Mesenchymal stem cell (in vitro differentiated cells and primary cell): Measurements from ENCODE around the gene KDM7A.
A peak's percentile ranks its signal among the peaks of the same experiment; 100 is the strongest.

Experiments used
- DNase-seq: peaks from one replicate; pipeline ENCODE4 v3.0.0-alpha.2; 2013
- H2AFZ ChIP-seq: one replicate; pipeline ENCODE4 v1.6.1; 2013; ENCODE audit warnings: low read depth, mild to moderate bottlenecking, control low read depth, inconsistent platforms, low read length, moderate library complexity
- H2AK5ac ChIP-seq: 2 replicates; pipeline ENCODE4 v1.6.1; 2013; ENCODE audit warnings: low read length, moderate library complexity, mild to moderate bottlenecking, inconsistent platforms; ENCODE audit not compliant: severe bottlenecking
- H2BK120ac ChIP-seq: one replicate; pipeline ENCODE4 v1.6.1; 2013; ENCODE audit warnings: low read depth, mild to moderate bottlenecking, inconsistent platforms, low read length, moderate library complexity
- H2BK12ac ChIP-seq, 2 experiments: one replicate each; pipeline ENCODE4 v1.6.1; 2013; ENCODE audit warnings: inconsistent platforms in 2 of 2, low read length in 2 of 2, mild to moderate bottlenecking in 2 of 2, moderate library complexity in 2 of 2, control low read depth in 1 of 2
- H2BK15ac ChIP-seq: one replicate; pipeline ENCODE4 v1.6.1; 2013; ENCODE audit warnings: mild to moderate bottlenecking, low read depth, inconsistent platforms; ENCODE audit not compliant: poor library complexity, severe bottlenecking
- H2BK5ac ChIP-seq: 2 replicates; pipeline ENCODE4 v1.6.1; 2013; ENCODE audit warnings: low read depth, mild to moderate bottlenecking, low read length, control low read depth, inconsistent platforms; ENCODE audit not compliant: poor library complexity, severe bottlenecking
- H3K14ac ChIP-seq, 2 experiments: one replicate each; pipeline ENCODE4 v1.6.1; 2013; ENCODE audit warnings: inconsistent platforms in 2 of 2, low read length in 2 of 2, control low read depth in 1 of 2, mild to moderate bottlenecking in 1 of 2, moderate library complexity in 1 of 2
- H3K18ac ChIP-seq, 2 experiments: one replicate each; pipeline ENCODE4 v1.6.1; 2013; ENCODE audit warnings: inconsistent platforms in 2 of 2, low read length in 2 of 2, control low read depth in 1 of 2, low read depth in 1 of 2, mild to moderate bottlenecking in 1 of 2
- H3K23ac ChIP-seq, 2 experiments: one replicate each; pipeline ENCODE4 v1.6.1; 2013; ENCODE audit warnings: inconsistent platforms in 2 of 2, low read length in 2 of 2, mild to moderate bottlenecking in 2 of 2, moderate library complexity in 2 of 2, control low read depth in 1 of 2
- H3K27ac ChIP-seq: 2 replicates; pipeline ENCODE4 v1.5.1; 2013; ENCODE audit warnings: mild to moderate bottlenecking, moderate library complexity, low read length, control low read depth, inconsistent platforms; ENCODE audit not compliant: poor library complexity, severe bottlenecking
- H3K27me3 ChIP-seq, 2 experiments: 2 replicates each; pipeline versions ENCODE4 v1.6.1 to v1.7.0; 2013; ENCODE audit warnings: low read length in 2 of 2, mild to moderate bottlenecking in 2 of 2, moderate library complexity in 2 of 2, control low read depth in 1 of 2, inconsistent platforms in 1 of 2; ENCODE audit not compliant: control insufficient read depth in 1 of 2, insufficient read depth in 1 of 2
- H3K36me3 ChIP-seq, 2 experiments: 2 replicates each; pipeline versions ENCODE4 v1.6.1 to v1.7.0; 2013; ENCODE audit warnings: low read length in 2 of 2, control low read depth in 1 of 2, inconsistent platforms in 1 of 2, low read depth in 1 of 2, mild to moderate bottlenecking in 1 of 2; ENCODE audit not compliant: insufficient read depth in 2 of 2, control insufficient read depth in 1 of 2
- H3K4ac ChIP-seq, 2 experiments: one replicate each; pipeline ENCODE4 v1.6.1; 2013; ENCODE audit warnings: inconsistent platforms in 2 of 2, low read length in 2 of 2, mild to moderate bottlenecking in 2 of 2, moderate library complexity in 2 of 2, control low read depth in 1 of 2, low read depth in 1 of 2
- H3K4me1 ChIP-seq: 2 replicates; pipeline ENCODE4 v1.6.1; 2013; ENCODE audit warnings: low read depth, low read length, control low read depth; ENCODE audit not compliant: control insufficient read depth, insufficient read depth
- H3K4me2 ChIP-seq: 2 replicates; pipeline ENCODE4 v1.6.1; 2013; ENCODE audit warnings: low read length, mild to moderate bottlenecking, inconsistent platforms; ENCODE audit not compliant: poor library complexity, severe bottlenecking
- H3K4me3 ChIP-seq, 2 experiments: 2 replicates each; pipeline versions ENCODE4 v1.5.1 to v1.7.0; 2013; ENCODE audit warnings: low read length in 2 of 2, mild to moderate bottlenecking in 2 of 2, control low read depth in 1 of 2, low read depth in 1 of 2; ENCODE audit not compliant: insufficient read depth in 1 of 2
- H3K79me1 ChIP-seq: replicated peaks from 2 replicates; pipeline ENCODE4 v1.6.1; 2013; ENCODE audit warnings: mild to moderate bottlenecking, control low read depth, low read length, inconsistent platforms; ENCODE audit not compliant: poor library complexity, severe bottlenecking
- H3K9ac ChIP-seq: 2 replicates; pipeline ENCODE4 v1.7.0; 2013; ENCODE audit warnings: mild to moderate bottlenecking, low read length, moderate library complexity
- H3K9me3 ChIP-seq: 2 replicates; pipeline ENCODE4 v1.7.0; 2013; ENCODE audit warnings: mild to moderate bottlenecking, low read length; ENCODE audit not compliant: control insufficient read depth
- H4K8ac ChIP-seq: one replicate; pipeline ENCODE4 v1.6.1; 2013; ENCODE audit warnings: inconsistent platforms, mild to moderate bottlenecking, low read length, moderate library complexity
- H4K91ac ChIP-seq: one replicate; pipeline ENCODE4 v1.6.1; 2013; ENCODE audit warnings: mild to moderate bottlenecking, low read length, inconsistent platforms
- WGBS: methylation state at CpG from one replicate; pipeline ENCODE4 v1.1.7; 2013; ENCODE audit warnings: mixed read lengths; 5-methylcytosine and 5-hydroxymethylcytosine counted together

The KDM7A gene

DNA sequence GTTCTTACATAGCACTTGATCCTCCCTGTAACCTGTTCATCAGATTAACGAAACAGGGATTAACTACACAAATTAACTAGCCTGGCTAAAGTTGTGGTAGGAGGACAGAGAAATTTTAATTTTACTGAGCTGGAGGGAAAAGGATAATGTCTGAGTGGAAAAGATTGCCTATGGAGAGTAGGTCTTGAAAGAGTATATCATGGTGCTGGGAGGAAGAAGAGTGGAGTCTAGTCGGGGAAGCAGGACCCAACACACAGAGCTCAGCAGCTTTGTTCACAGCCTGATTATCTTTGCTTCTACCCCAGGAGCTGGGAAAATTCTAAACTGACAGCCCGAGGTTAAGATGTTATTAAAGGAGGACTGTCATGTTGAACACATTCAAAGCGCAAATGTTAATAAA lies 6.1 kb upstream of the KDM7A start:
- Histone ChIP-seq H3K4me2 (no peak overlapping the region), H4K8ac (no peak overlapping the region), H3K4me1 (no peaks in the 10 kb centered on the region), H3K27me3 (peaks cover 9 to 40% of the 10 kb centered on the region in 2 experiments), H3K9me3 (no peaks in the 10 kb centered on the region), H3K4me3 (no peak overlapping the region), H3K14ac (no peak overlapping the region), H2BK15ac (no peak overlapping the region), H2AK5ac (no peak overlapping the region), H2BK120ac (no peak overlapping the region), H2BK5ac (no peak overlapping the region), H3K9ac (no peak overlapping the region), H3K4ac (no peak overlapping the region), H2BK12ac (no peak overlapping the region), H3K79me1 (no peaks in the 10 kb centered on the region), H3K36me3 (no peaks in the 10 kb centered on the region), H4K91ac (no peak overlapping the region), H3K27ac (no peak overlapping the region), H3K18ac (no peak overlapping the region), H3K23ac (no peak overlapping the region), H2AFZ (no peak overlapping the region)
- 86% methylated on average over 3 of the region's 4 CpGs for WGBS
- no peak for DNase-seq

- no peak overlapping the region for H4K8ac ChIP-seq
- WGBS = 93% methylated on average over 5 of the region's 5 CpGs
Measured at GRCh38 chr7:140179339-140179738, 2.6 kb upstream of the KDM7A start.

GRCh38 chr7:140176122-140176701 lies 571 bp downstream of the KDM7A start:
- Histone ChIP-seq H3K4me3 (peak overlapping the region; percentile 75 to 81), H2BK120ac (peak overlapping the region; percentile 73), H3K14ac (peak overlapping the region in 1 of 2 experiments; percentile 55), H3K23ac (no peak overlapping the region), H4K8ac (no peak overlapping the region), H3K79me1 (peaks cover 8% of the 10 kb centered on the region), H4K91ac (no peak overlapping the region), H3K4me2 (peak overlapping the region; percentile 100), H3K9ac (peak overlapping the region; percentile 97), H3K18ac (peak overlapping the region; percentile 76 to 92), H3K9me3 (no peaks in the 10 kb centered on the region), H2BK12ac (no peak overlapping the region), H3K4me1 (no peaks in the 10 kb centered on the region), H3K36me3 (peaks cover 0 to 3% of the 10 kb centered on the region in 2 experiments), H2BK5ac (no peak overlapping the region), H2AFZ (peak overlapping the region; percentile 53), H3K27me3 (peaks cover 0 to 19% of the 10 kb centered on the region in 2 experiments), H2AK5ac (no peak overlapping the region), H2BK15ac (peak overlapping the region; percentile 52), H3K4ac (peak overlapping the region in 1 of 2 experiments; percentile 84), H3K27ac (no peak overlapping the region)
- 0% methylated on average over 47 of the region's 95 CpGs for WGBS
- peak; percentile 14 for DNase-seq

More at GRCh38 chr7:140179339-140179738, 2.6 kb upstream of the KDM7A start:
- H2AFZ ChIP-seq = no peak overlapping the region
- no peak overlapping the region for H2BK120ac ChIP-seq
- no peak overlapping the region for H3K23ac ChIP-seq
- H3K4ac ChIP-seq = no peak overlapping the region
- no peak overlapping the region for H3K27ac ChIP-seq
- no peak overlapping the region for H3K14ac ChIP-seq
- no peak overlapping the region for H3K9ac ChIP-seq
- no peak overlapping the region for H2BK5ac ChIP-seq
- H4K91ac ChIP-seq = no peak overlapping the region
- peaks cover 2% of the 10 kb centered on the region for H3K79me1 ChIP-seq
- DNase-seq = no peak
- no peak overlapping the region for H2BK15ac ChIP-seq
- H2BK12ac ChIP-seq = no peak overlapping the region
- H3K4me2 ChIP-seq = no peak overlapping the region
- H3K36me3 ChIP-seq = no peaks in the 10 kb centered on the region
- no peaks in the 10 kb centered on the region for H3K4me1 ChIP-seq
- H2AK5ac ChIP-seq = no peak overlapping the region
- no peaks in the 10 kb centered on the region for H3K9me3 ChIP-seq
- H3K27me3 ChIP-seq = peaks cover 9 to 36% of the 10 kb centered on the region in 2 experiments
- H3K18ac ChIP-seq = no peak overlapping the region
- no peak overlapping the region for H3K4me3 ChIP-seq

DNA sequence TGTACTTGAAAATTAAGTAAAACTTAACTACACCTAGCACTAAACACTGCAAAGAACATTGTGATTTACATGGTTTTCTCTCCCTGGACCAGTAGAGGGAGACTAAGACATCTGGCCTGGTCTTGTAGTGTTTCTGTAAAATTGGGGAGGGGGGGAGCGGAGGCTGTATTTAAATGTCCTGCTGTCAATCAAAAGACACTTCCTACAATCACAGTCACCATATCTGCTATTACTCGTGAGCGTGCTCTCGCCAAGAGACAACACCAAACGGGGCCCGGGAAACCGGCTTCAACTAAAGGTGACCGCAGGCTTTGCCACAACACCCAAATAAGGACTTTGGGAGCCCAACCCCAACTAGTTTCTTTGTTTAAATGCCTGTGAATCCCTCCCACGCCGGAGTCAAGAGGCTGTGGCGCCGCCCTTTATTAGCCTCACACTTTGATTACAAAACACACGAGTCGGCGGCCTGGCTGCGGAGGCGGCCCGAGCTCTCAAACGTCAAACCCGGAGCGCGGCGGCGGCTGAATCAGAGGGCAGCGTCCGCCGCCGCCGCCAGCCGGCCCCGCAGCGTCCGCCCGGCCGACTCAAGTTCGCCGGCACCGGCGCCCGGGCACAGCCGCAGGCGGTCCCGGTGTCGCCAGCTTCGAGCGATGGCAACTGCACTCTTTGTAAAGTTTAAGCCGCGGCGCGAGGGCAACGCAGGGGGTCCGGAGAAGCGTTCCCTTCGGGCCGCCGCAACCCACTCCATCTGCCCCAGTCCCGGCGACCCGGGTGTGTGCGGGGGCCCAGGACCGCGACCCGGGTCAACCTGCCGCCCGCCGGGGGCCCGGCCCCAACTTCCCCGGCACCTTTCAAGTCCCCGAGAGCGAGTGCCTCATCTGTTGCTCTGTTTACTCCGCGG lies 1.3 kb downstream of the KDM7A start:
- Histone ChIP-seq H2AK5ac (no peak overlapping the region), H3K27me3 (peaks cover 0 to 14% of the 10 kb centered on the region in 2 experiments), H3K36me3 (peaks cover 0 to 3% of the 10 kb centered on the region in 2 experiments), H2BK120ac (no peak overlapping the region), H3K14ac (peak overlapping the region in 1 of 2 experiments; percentile 55), H3K4me2 (peak overlapping the region; percentile 100), H4K8ac (no peak overlapping the region), H2BK5ac (no peak overlapping the region), H3K4ac (peak overlapping the region in 1 of 2 experiments; percentile 75), H2BK12ac (no peak overlapping the region), H3K79me1 (peaks cover 9% of the 10 kb centered on the region), H4K91ac (no peak overlapping the region), H3K27ac (peak overlapping the region; percentile 77), H3K18ac (peak overlapping the region; percentile 62 to 70), H3K4me3 (peak overlapping the region; percentile 75 to 81), H3K9ac (peak overlapping the region; percentile 97), H3K9me3 (no peaks in the 10 kb centered on the region), H2AFZ (peak overlapping the region; percentile 63), H3K23ac (no peak overlapping the region), H2BK15ac (peak overlapping the region; percentile 52), H3K4me1 (no peaks in the 10 kb centered on the region)
- DNase-seq = peak; percentile 97
- WGBS = 0% methylated on average over 55 of the region's 72 CpGs
